Neural crest cell (in vitro differentiated cells): Measurements from ENCODE around the gene HK3. TPM values are rescaled to one million over a fixed set of nuclear protein-coding genes. Genes with fewer than 3 reads are reported as not detected.

Experiments used
- DNase-seq: peaks from one replicate; pipeline ENCODE4 v3.0.0; 2021; ENCODE audit warnings: low read depth, mixed read lengths, low spot score
- H3K27ac Mint-ChIP-seq: one replicate; pipeline ENCODE4 v1.8.0; 2021; ENCODE audit warnings: mild to moderate bottlenecking, mixed read lengths; ENCODE audit not compliant: unreplicated experiment
- H3K27me3 Mint-ChIP-seq: 2 replicates; pipeline ENCODE4 v1.8.0; 2021; ENCODE audit warnings: low read depth, mild to moderate bottlenecking, mixed read lengths
- H3K36me3 Mint-ChIP-seq: 2 replicates; pipeline ENCODE4 v1.8.0; 2021; ENCODE audit warnings: low read depth, mild to moderate bottlenecking, mixed read lengths
- H3K4me1 Mint-ChIP-seq: 2 replicates; pipeline ENCODE4 v1.8.0; 2021; ENCODE audit warnings: mixed read lengths
- H3K4me3 Mint-ChIP-seq: one replicate; pipeline ENCODE4 v1.8.0; 2021; ENCODE audit warnings: mild to moderate bottlenecking, mixed read lengths
- H3K9me3 Mint-ChIP-seq: 2 replicates; pipeline ENCODE4 v1.8.0; 2021; ENCODE audit warnings: mixed read lengths
- CTCF ChIP-seq: fragments of 200-600 bp; sonication (generic); conservative IDR thresholded peaks from 2 replicates; pipeline ENCODE4 v1.5.0; 2021; ENCODE audit warnings: antibody characterized with exemption, mild to moderate bottlenecking
- total RNA-seq: library from RNA; stranded (reverse); gene quantifications from 2 replicates; pipeline ENCODE4 v1.2.1, GENCODE V29; 2021

The HK3 gene
- total RNA-seq, 1 donor from 2014 or later = not detected

GRCh38 chr5:176912115-176912514, 13.0 kb upstream of the HK3 start:
- no peaks in the 10 kb centered on the region for H3K4me1 Mint-ChIP-seq
- no peak overlapping the region for H3K4me3 Mint-ChIP-seq
- H3K9me3 Mint-ChIP-seq = no peaks in the 10 kb centered on the region
- no peak overlapping the region for H3K27ac Mint-ChIP-seq
- no peak for DNase-seq
- H3K36me3 Mint-ChIP-seq = no peaks in the 10 kb centered on the region
- no peaks in the 10 kb centered on the region for H3K27me3 Mint-ChIP-seq
- TF ChIP-seq CTCF = no peak

- Mint-ChIP-seq H3K9me3 (no peaks in the 10 kb centered on the region), H3K36me3 (peaks cover 9% of the 10 kb centered on the region), H3K4me1 (no peaks in the 10 kb centered on the region), H3K27ac (no peak overlapping the region), H3K27me3 (no peaks in the 10 kb centered on the region), H3K4me3 (no peak overlapping the region)
- TF ChIP-seq CTCF = no peak
- DNase-seq = no peak
Measured at GRCh38 chr5:176908675-176909368, 9.7 kb upstream of the HK3 start.

- DNase-seq = no peak
- Mint-ChIP-seq H3K9me3 (no peaks in the 10 kb centered on the region), H3K36me3 (peaks cover 17% of the 10 kb centered on the region), H3K4me3 (no peak overlapping the region), H3K27ac (no peak overlapping the region), H3K4me1 (no peaks in the 10 kb centered on the region), H3K27me3 (no peaks in the 10 kb centered on the region)
- no peak for TF ChIP-seq CTCF
Measured at GRCh38 chr5:176906796-176907195, 7.7 kb upstream of the HK3 start.

- DNase-seq = no peak
- H3K27me3 Mint-ChIP-seq = no peaks in the 10 kb centered on the region
- peaks cover under 1% of the 10 kb centered on the region for H3K4me1 Mint-ChIP-seq
- no peak overlapping the region for H3K4me3 Mint-ChIP-seq
- no peak overlapping the region for H3K27ac Mint-ChIP-seq
- H3K36me3 Mint-ChIP-seq = peaks cover 19% of the 10 kb centered on the region
- no peaks in the 10 kb centered on the region for H3K9me3 Mint-ChIP-seq
- no peak for TF ChIP-seq CTCF
Measured at GRCh38 chr5:176906126-176906525, 7.0 kb upstream of the HK3 start.

- Mint-ChIP-seq H3K27ac (no peak overlapping the region), H3K27me3 (no peaks in the 10 kb centered on the region), H3K4me3 (no peak overlapping the region), H3K9me3 (no peaks in the 10 kb centered on the region), H3K4me1 (peaks cover 4% of the 10 kb centered on the region), H3K36me3 (peaks cover 19% of the 10 kb centered on the region)
- no peak for DNase-seq
- no peak for TF ChIP-seq CTCF
Measured at GRCh38 chr5:176904276-176904675, 5.1 kb upstream of the HK3 start.
